Esophagus squamous epithelium (tissue), 4 donors: ENCODE results near the gene TMPRSS11F.

ENCODE experiments used
- POLR2A ChIP-seq, 4 donors: fragments of 450-650 bp; IDR thresholded peaks; one replicate each; pipeline ENCODE4 v1.6.1; 2017; ENCODE audit warnings: antibody characterized with exemption in 4 of 4, mild to moderate bottlenecking in 4 of 4, moderate library complexity in 3 of 4
- TF ChIP-seq, protein P1 (sequence below), 6 experiments: fragments of 450-650 bp in 4 of 6; fragments of 200-600 bp in 2 of 6; sonication (generic) in 2 of 6; IDR thresholded peaks; one replicate each; pipeline ENCODE4 v1.5.1; 2016 to 2019; ENCODE audit warnings: antibody characterized with exemption in 6 of 6, mild to moderate bottlenecking in 4 of 6, moderate library complexity in 4 of 6

DNA sequence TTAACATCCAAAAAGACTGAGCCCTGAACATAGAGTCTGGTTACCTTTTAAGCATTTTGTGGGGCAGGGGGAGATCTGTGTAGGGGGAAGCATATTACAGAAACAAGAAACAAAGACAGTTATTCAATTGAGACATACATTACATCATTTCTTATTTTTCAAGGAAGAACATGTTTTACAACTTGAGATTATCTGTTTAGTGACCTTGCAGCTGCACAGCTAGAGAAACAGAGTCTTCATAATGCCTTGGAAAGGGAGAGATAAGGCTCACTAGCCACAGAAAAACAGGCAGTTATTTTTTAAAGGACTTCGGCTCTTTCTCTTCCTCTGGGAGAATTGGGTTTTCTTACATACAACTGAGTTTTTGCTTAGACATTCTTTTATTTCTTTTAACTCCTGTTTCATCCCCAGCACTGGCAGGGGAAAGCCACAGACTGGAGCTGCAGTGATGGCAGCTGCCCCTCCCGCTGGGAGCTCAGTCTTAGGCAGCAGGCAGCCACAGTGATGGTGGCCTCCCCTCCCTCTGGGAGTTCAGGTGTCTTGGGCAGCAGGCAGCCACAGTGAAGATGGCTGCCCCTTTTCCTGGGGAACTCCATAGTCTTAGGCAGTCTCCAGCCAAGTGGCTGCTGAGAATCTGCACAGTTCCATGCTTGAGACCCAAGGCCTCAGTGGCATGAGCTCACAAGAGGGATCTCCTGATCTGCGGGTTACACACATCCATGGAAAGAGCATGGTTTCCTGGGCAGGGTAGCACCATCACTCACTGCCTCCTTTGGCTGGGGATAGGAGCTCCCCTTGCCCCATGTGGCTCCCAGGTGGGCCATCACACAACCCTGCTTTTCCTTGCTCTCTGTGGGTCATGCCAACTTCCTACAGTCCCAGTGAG lies 19.4 kb upstream of the TMPRSS11F start:
- TF ChIP-seq POLR2A (IDR thresholded peaks at IDR 0.05), result no peak
- TF ChIP-seq, protein P1, sequence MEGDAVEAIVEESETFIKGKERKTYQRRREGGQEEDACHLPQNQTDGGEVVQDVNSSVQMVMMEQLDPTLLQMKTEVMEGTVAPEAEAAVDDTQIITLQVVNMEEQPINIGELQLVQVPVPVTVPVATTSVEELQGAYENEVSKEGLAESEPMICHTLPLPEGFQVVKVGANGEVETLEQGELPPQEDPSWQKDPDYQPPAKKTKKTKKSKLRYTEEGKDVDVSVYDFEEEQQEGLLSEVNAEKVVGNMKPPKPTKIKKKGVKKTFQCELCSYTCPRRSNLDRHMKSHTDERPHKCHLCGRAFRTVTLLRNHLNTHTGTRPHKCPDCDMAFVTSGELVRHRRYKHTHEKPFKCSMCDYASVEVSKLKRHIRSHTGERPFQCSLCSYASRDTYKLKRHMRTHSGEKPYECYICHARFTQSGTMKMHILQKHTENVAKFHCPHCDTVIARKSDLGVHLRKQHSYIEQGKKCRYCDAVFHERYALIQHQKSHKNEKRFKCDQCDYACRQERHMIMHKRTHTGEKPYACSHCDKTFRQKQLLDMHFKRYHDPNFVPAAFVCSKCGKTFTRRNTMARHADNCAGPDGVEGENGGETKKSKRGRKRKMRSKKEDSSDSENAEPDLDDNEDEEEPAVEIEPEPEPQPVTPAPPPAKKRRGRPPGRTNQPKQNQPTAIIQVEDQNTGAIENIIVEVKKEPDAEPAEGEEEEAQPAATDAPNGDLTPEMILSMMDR (IDR thresholded peaks at IDR 0.05), result no peak
